Muscle of back (tissue), 13 donors: ENCODE measurements around the gene TPSB2. TPM values are rescaled to one million over a fixed set of nuclear protein-coding genes. Genes with fewer than 3 reads are reported as not detected.
A peak's percentile ranks its signal among the peaks of the same experiment; 100 is the strongest.
"Not testable (repeated sequence)": the region's sequence is repeated elsewhere in the genome, so short reads cannot be mapped to it uniquely, and the experiment has no call there.

Experiments
- DNase-seq, 3 donors: peaks; one replicate each; pipeline versions ENCODE4 v3.0.0 to v3.0.0-alpha.2; 2013
- long read RNA-seq, 9 donors: transcript quantifications; one replicate each; lab custom pipeline, GENCODE V29; 2026
- polyA plus RNA-seq, 10 donors: library from polyadenylated mRNA; unstranded; fragments of 120-200 nt; gene quantifications; one replicate each; pipeline ENCODE4 v1.2.1, GENCODE V29; 2013; ENCODE audit not compliant: insufficient read length in 10 of 10

Gene TPSB2
- 1 to 10 TPM in 9 of 10 donors, under 1 TPM in 1; 0.34 to 6.3 (median 2.6) TPM for polyA plus RNA-seq
- long read RNA-seq, donor 1, partial matches to known transcripts, result 0 of 2 reads
- long read RNA-seq, donor 1, other reads (novel, unspliced or antisense), result 0 of 2 reads
- long read RNA-seq, donor 2, partial matches to known transcripts, result 0 of 2 reads
- long read RNA-seq, donor 2, other reads (novel, unspliced or antisense), result 0 of 2 reads
- long read RNA-seq, donor 3, result 0 reads
- long read RNA-seq, donor 4, result 0 reads
- long read RNA-seq, donor 5, result 0 reads
- long read RNA-seq, donor 6, result 0 reads
- long read RNA-seq, donor 7, partial matches to known transcripts, result 0 of 1 reads
- long read RNA-seq, donor 7, other reads (novel, unspliced or antisense), result 0 of 1 reads
- long read RNA-seq, donor 8, result 0 reads
- long read RNA-seq, donor 9, result 0 reads

GRCh38 chr16:1230084-1230470 lies at the start of gene TPSB2:
Gene TPSB2, minus strand, starts transcription at chr16:1230184. Its CDS starts 233 bp downstream, at chr16:1229951.
- not testable (repeated sequence) for DNase-seq

- no peak for DNase-seq
Measured at GRCh38 chr16:1279081-1279944, 49.3 kb upstream of the TPSB2 start.

GRCh38 chr16:1278477-1278876 lies 48.5 kb upstream of the TPSB2 start:
- DNase-seq, result no peak

- DNase-seq, result no peak
Measured at GRCh38 chr16:1277617-1278282, 47.8 kb upstream of the TPSB2 start.

- no peak for DNase-seq
Measured at GRCh38 chr16:1277151-1277598, 47.2 kb upstream of the TPSB2 start.

GRCh38 chr16:1276580-1276878 lies 46.5 kb upstream of the TPSB2 start:
- DNase-seq, result no peak

- peak in 1 of 3 donors; percentile 18 for DNase-seq
Measured at GRCh38 chr16:1275791-1276579, 46.0 kb upstream of the TPSB2 start.

- DNase-seq, result no peak
Measured at GRCh38 chr16:1274767-1275166, 44.8 kb upstream of the TPSB2 start.

- no peak for DNase-seq
Measured at GRCh38 chr16:1273816-1274215, 43.8 kb upstream of the TPSB2 start.

GRCh38 chr16:1272453-1273198 lies 42.6 kb upstream of the TPSB2 start:
- no peak for DNase-seq

GRCh38 chr16:1271724-1272413 lies 41.9 kb upstream of the TPSB2 start:
- peak; percentile 22 to 47 (median 34) for DNase-seq

- DNase-seq, result no peak
Measured at GRCh38 chr16:1271380-1271723, 41.4 kb upstream of the TPSB2 start.

GRCh38 chr16:1269418-1269817 lies 39.4 kb upstream of the TPSB2 start:
- DNase-seq, result not testable (repeated sequence)

- no peak for DNase-seq
Measured at GRCh38 chr16:1265826-1266225, 35.8 kb upstream of the TPSB2 start.

GRCh38 chr16:1265090-1265630 lies 35.2 kb upstream of the TPSB2 start:
- no peak for DNase-seq

GRCh38 chr16:1264345-1265089 lies 34.5 kb upstream of the TPSB2 start:
- DNase-seq, result no peak

GRCh38 chr16:1263591-1264344 lies 33.8 kb upstream of the TPSB2 start:
- no peak for DNase-seq

- DNase-seq, result no peak
Measured at GRCh38 chr16:1262846-1263221, 32.9 kb upstream of the TPSB2 start.
